ENCODE data around the gene DMC1.

DMC1 gene

DNA sequence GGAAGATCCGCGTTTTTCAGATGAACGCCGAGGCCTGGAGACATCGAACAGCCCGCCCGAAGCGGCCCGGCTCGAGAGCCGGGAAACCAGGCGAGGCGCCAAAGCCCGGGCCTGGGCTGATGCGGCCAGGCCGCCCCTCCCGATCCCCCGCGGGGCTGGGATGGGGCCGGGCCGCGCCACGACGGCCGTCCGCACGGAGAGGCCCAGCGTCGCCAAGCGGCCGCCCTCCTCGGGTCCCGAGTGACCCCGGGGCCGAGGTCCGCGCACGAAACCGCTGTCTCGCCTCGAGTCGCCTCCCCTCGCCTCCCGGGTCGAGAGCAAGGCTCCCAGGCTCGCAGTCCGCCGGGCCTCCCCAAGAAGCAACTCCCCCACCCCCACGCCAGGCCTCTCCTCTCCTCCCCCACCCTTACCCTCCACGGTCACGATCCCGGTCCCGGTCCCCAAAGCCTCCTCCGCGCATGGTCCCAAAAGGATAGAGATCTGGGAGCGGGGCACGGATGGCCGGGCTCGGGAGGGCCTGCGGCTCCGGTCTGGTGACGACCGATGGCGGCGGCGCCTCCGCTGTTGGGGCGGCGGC is 64.4 kb downstream of the DMC1 start:
- peak overlapping the region; percentile 100 for H3K18ac ChIP-seq (ENCODE audit: low read length)
- H2AK5ac ChIP-seq (ENCODE audit: low read depth, low read length), result peak overlapping the region; percentile 100
- peak overlapping the region; percentile 100 for H4K91ac ChIP-seq (ENCODE audit: low read depth, low read length, poor library complexity)
- H3K27ac ChIP-seq (replicated peaks; ENCODE audit: low read length), result peak overlapping the region; percentile 97
- H3K27me3 ChIP-seq (ENCODE audit: control insufficient read depth in 3 of 3, insufficient read depth in 3 of 3, low read depth in 1 of 3, low read length in 3 of 3), result no peaks in the 10 kb centered on the region
- peak overlapping the region; percentile 99 for H2BK120ac ChIP-seq (ENCODE audit: low read depth, low read length)
- peak overlapping the region; percentile 95 to 96 for H3K4me3 ChIP-seq (ENCODE audit: low read length in 2 of 2)
- peak overlapping the region; percentile 100 for H2BK5ac ChIP-seq (ENCODE audit: low read length)
- H3K79me1 ChIP-seq (ENCODE audit: low read depth, low read length), result peaks cover 3% of the 10 kb centered on the region
- H2BK15ac ChIP-seq (ENCODE audit: low read length), result peak overlapping the region; percentile 84
- H3K4me2 ChIP-seq (ENCODE audit: insufficient read depth, low read length, poor library complexity, severe bottlenecking), result peak overlapping the region; percentile 65
- peaks cover 5 to 47% of the 10 kb centered on the region in 2 donors for H3K36me3 ChIP-seq (replicated peaks in 1 of 2; ENCODE audit: control insufficient read depth in 2 of 2, insufficient read depth in 2 of 2, low read length in 2 of 2)
- H2BK12ac ChIP-seq (ENCODE audit: low read length), result no peak overlapping the region
- peak overlapping the region; percentile 100 for H3K9ac ChIP-seq (ENCODE audit: low read depth, low read length, poor library complexity)
- peaks cover 8 to 12% of the 10 kb centered on the region in 2 donors for H3K4me1 ChIP-seq (ENCODE audit: control insufficient read depth in 2 of 2, insufficient read depth in 1 of 2, low read depth in 1 of 2, low read length in 2 of 2)
- WGBS, 2 donors (ENCODE audit: extremely low coverage in 2 of 2, insufficient read length in 2 of 2, insufficient replicate concordance in 1 of 2), result no CpG with 5 or more reads among the region's 69 CpGs
- peak overlapping the region; percentile 87 for H2AFZ ChIP-seq (ENCODE audit: low read length)
- peak overlapping the region; percentile 100 for H4K8ac ChIP-seq (ENCODE audit: low read depth, low read length)
- peak overlapping the region; percentile 99 for H3K23ac ChIP-seq (ENCODE audit: low read depth, low read length, poor library complexity)
- peak overlapping the region; percentile 95 for H3K4ac ChIP-seq (ENCODE audit: low read length)
- DNase-seq (ENCODE audit: low spot score), result no peak
- H3K9me3 ChIP-seq (replicated peaks in 1 of 2; ENCODE audit: control insufficient read depth in 2 of 2, insufficient read depth in 1 of 2, low read depth in 1 of 2, low read length in 2 of 2), result no peaks in the 10 kb centered on the region
- peak overlapping the region; percentile 100 for H3K14ac ChIP-seq (ENCODE audit: low read length)

DNA sequence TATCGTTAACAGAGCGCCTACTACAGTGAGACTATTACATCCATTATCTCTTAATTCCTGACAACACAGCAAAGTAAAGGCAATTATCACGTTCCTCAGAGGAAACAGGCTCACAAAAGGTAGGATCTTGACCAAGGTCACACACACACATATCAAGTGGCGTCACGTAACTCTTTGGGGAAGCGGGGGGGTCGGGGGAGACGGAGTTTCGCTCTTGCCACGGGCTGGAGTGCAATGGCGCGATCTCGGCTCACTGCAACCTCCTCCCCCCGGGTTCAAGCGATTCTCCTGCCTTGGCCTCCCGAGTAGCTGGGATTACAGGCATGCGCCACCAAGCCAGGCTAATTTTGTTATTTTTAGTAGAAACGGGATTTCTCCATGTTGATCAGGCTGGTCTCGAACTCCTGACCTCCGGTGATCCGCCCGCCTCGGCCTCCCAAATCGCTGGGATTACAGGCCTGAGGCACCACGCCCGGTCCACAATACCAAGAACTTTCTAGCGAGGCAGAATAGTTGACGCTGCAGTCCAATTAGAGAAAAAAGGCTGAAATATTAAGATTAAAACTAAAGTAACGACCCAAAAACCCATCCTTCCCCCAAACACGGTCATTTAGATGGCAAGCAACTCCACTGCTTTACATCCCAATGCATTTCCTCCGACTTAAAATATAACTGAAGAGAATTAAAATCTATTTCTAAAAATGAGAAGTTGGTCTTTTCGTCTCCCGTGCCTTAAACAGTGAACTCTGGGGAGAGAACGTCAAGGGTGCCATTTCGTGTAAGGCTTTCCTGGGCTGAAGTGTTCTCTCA is 65.0 kb downstream of the DMC1 start:
- Histone ChIP-seq H3K9me3 (replicated peaks in 1 of 2; ENCODE audit: control insufficient read depth in 2 of 2, insufficient read depth in 1 of 2, low read depth in 1 of 2, low read length in 2 of 2) (no peaks in the 10 kb centered on the region), H2BK12ac (ENCODE audit: low read length) (no peak overlapping the region), H3K18ac (ENCODE audit: low read length) (peak overlapping the region; percentile 100), H3K14ac (ENCODE audit: low read length) (no peak overlapping the region), H2BK5ac (ENCODE audit: low read length) (peak overlapping the region; percentile 100), H3K36me3 (replicated peaks in 1 of 2; ENCODE audit: control insufficient read depth in 2 of 2, insufficient read depth in 2 of 2, low read length in 2 of 2) (peaks cover 7 to 52% of the 10 kb centered on the region in 2 donors), H3K4ac (ENCODE audit: low read length) (no peak overlapping the region), H4K91ac (ENCODE audit: low read depth, low read length, poor library complexity) (no peak overlapping the region), H3K79me1 (ENCODE audit: low read depth, low read length) (peaks cover 5% of the 10 kb centered on the region), H2BK15ac (ENCODE audit: low read length) (no peak overlapping the region), H4K8ac (ENCODE audit: low read depth, low read length) (no peak overlapping the region), H3K4me1 (ENCODE audit: control insufficient read depth in 2 of 2, insufficient read depth in 1 of 2, low read depth in 1 of 2, low read length in 2 of 2) (peaks cover 8 to 12% of the 10 kb centered on the region in 2 donors), H3K23ac (ENCODE audit: low read depth, low read length, poor library complexity) (peak overlapping the region; percentile 99), H3K4me3 (ENCODE audit: low read length in 2 of 2) (peak overlapping the region; percentile 95 to 96), H3K4me2 (ENCODE audit: insufficient read depth, low read length, poor library complexity, severe bottlenecking) (peak overlapping the region; percentile 65), H3K9ac (ENCODE audit: low read depth, low read length, poor library complexity) (peak overlapping the region; percentile 100), H2AK5ac (ENCODE audit: low read depth, low read length) (peak overlapping the region; percentile 100), H2AFZ (ENCODE audit: low read length) (no peak overlapping the region), H2BK120ac (ENCODE audit: low read depth, low read length) (no peak overlapping the region), H3K27ac (replicated peaks; ENCODE audit: low read length) (peak overlapping the region; percentile 97), H3K27me3 (ENCODE audit: control insufficient read depth in 3 of 3, insufficient read depth in 3 of 3, low read depth in 1 of 3, low read length in 3 of 3) (no peaks in the 10 kb centered on the region)
- no CpG with 5 or more reads among the region's 35 CpGs for WGBS, 2 donors (ENCODE audit: extremely low coverage in 2 of 2, insufficient read length in 2 of 2, insufficient replicate concordance in 1 of 2)
- DNase-seq (ENCODE audit: low spot score), result peak; percentile 27

DNA sequence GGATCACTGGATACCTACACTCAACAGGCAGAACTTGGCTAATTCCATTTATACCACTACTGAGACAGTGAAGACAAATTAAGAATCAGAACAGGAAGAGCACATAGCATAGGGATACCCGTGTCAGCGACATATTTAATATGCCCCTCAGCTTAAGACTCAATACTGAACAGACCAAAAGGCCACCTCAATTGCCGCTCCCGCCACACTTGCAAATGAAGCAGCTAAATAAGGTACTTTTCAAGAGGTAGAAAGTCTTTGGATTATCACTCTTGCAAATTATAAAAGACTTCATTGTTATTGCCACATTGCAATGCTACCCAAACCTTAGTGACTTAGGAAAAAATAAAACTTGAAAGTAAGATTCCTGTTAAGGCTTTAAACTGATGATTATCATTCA is 67.0 kb downstream of the DMC1 start:
- H3K9ac ChIP-seq (ENCODE audit: low read depth, low read length, poor library complexity), result no peak overlapping the region
- no peak overlapping the region for H2AK5ac ChIP-seq (ENCODE audit: low read depth, low read length)
- H3K4me1 ChIP-seq (ENCODE audit: control insufficient read depth in 2 of 2, insufficient read depth in 1 of 2, low read depth in 1 of 2, low read length in 2 of 2), result peaks cover 8 to 12% of the 10 kb centered on the region in 2 donors
- no peak overlapping the region for H3K23ac ChIP-seq (ENCODE audit: low read depth, low read length, poor library complexity)
- H2BK15ac ChIP-seq (ENCODE audit: low read length), result no peak overlapping the region
- no peak overlapping the region for H3K27ac ChIP-seq (replicated peaks; ENCODE audit: low read length)
- H3K4ac ChIP-seq (ENCODE audit: low read length), result no peak overlapping the region
- no CpG with 5 or more reads among the region's 4 CpGs for WGBS, 2 donors (ENCODE audit: extremely low coverage in 2 of 2, insufficient read length in 2 of 2, insufficient replicate concordance in 1 of 2)
- H2AFZ ChIP-seq (ENCODE audit: low read length), result no peak overlapping the region
- H2BK12ac ChIP-seq (ENCODE audit: low read length), result no peak overlapping the region
- no peak for DNase-seq (ENCODE audit: low spot score)
- H4K91ac ChIP-seq (ENCODE audit: low read depth, low read length, poor library complexity), result no peak overlapping the region
- H2BK120ac ChIP-seq (ENCODE audit: low read depth, low read length), result no peak overlapping the region
- H3K18ac ChIP-seq (ENCODE audit: low read length), result no peak overlapping the region
- H3K14ac ChIP-seq (ENCODE audit: low read length), result no peak overlapping the region
- peak overlapping the region; percentile 23 for H3K4me2 ChIP-seq (ENCODE audit: insufficient read depth, low read length, poor library complexity, severe bottlenecking)
- peaks cover 9% of the 10 kb centered on the region for H3K79me1 ChIP-seq (ENCODE audit: low read depth, low read length)
- no peak overlapping the region for H2BK5ac ChIP-seq (ENCODE audit: low read length)
- no peak overlapping the region for H4K8ac ChIP-seq (ENCODE audit: low read depth, low read length)
- H3K36me3 ChIP-seq (replicated peaks in 1 of 2; ENCODE audit: control insufficient read depth in 2 of 2, insufficient read depth in 2 of 2, low read length in 2 of 2), result peaks cover 18 to 71% of the 10 kb centered on the region in 2 donors
- no peaks in the 10 kb centered on the region for H3K9me3 ChIP-seq (replicated peaks in 1 of 2; ENCODE audit: control insufficient read depth in 2 of 2, insufficient read depth in 1 of 2, low read depth in 1 of 2, low read length in 2 of 2)
- H3K4me3 ChIP-seq (ENCODE audit: low read length in 2 of 2), result peak overlapping the region in 1 of 2 donors; percentile 96
- H3K27me3 ChIP-seq (ENCODE audit: control insufficient read depth in 3 of 3, insufficient read depth in 3 of 3, low read depth in 1 of 3, low read length in 3 of 3), result no peaks in the 10 kb centered on the region
